Stimulated activated CD4-positive, alpha-beta T cell treated with anti-CD3 and anti-CD28 coated beads, Interleukin-12 subunit alpha, Interleukin-12 subunit beta, amount 100 ng/mL, for 48 hours (primary cell): ENCODE measurements around the gene REC8.

Experiments
- DNase-seq, 3 donors: peaks; one replicate each; pipeline ENCODE4 v3.0.0-alpha.2; 2020; ENCODE audit warnings: low read depth in 2 of 3, low spot score in 1 of 3

REC8 gene, protein sequence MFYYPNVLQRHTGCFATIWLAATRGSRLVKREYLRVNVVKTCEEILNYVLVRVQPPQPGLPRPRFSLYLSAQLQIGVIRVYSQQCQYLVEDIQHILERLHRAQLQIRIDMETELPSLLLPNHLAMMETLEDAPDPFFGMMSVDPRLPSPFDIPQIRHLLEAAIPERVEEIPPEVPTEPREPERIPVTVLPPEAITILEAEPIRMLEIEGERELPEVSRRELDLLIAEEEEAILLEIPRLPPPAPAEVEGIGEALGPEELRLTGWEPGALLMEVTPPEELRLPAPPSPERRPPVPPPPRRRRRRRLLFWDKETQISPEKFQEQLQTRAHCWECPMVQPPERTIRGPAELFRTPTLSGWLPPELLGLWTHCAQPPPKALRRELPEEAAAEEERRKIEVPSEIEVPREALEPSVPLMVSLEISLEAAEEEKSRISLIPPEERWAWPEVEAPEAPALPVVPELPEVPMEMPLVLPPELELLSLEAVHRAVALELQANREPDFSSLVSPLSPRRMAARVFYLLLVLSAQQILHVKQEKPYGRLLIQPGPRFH

DNA sequence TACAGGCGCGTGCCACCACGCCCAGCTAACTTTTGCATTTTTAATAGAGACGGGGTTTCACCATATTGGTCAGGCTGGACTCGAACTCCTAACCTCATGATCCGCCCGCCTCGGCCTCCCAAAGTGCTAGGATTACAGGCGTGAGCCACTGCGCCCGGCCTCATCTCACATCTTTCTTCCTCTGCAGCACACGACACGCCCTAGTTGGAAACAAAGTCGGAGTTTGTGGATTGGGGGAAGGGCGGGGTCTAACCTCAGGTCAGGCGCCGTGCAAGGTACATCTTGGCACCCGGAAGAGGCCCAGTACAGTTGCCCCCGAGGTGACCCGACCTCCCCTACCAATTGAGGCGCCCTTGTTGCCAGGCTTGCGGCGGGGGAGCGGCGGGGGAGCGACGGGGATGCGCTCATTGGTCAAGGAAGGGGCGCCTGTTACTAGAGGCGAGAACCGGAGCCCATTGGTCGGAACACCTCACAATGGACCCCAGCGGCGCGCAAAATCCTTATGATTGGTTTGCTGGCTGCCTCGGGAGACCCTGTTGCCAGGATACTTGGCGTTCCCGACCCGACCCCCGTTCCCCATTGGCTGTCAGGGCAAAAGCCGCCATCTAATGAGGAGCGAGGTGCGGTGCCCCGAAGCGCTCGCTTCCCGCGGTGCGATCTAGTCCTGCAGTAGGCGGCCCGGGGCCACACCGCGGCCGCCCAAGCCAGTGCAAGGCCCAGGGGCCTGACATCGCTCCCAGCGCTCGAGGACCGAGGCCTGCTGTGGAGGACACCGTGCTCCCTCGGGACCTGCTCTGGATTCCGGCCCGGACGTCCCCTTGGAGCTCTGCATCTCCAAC, at the start of gene REC8:
Gene REC8 (plus strand): TSS at position 659 of the 839 bp plus-strand sequence. CDS start 473 bp downstream, outside the sequence.
- peak; percentile 33 to 60 (median 48) for DNase-seq

DNA sequence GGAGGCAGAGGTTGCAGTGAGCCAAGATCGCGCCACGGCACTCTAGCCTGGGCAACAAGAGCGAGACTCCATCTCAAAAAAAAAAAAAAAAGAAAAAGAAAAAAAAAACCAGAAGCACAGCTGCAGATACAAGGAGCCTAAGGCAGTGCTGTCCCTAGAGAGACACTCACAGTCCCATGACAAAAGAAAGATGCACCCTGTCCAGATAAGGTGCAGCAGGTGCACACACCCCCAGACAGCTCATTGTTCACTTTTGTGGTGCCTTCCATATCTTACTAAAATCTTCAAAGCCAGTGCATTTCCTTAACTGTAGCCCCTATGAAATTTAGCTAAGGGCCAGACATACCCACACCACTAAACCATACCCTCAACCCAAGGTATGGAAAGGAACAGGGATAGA, 49.5 kb upstream of the REC8 start:
- DNase-seq = no peak

DNA sequence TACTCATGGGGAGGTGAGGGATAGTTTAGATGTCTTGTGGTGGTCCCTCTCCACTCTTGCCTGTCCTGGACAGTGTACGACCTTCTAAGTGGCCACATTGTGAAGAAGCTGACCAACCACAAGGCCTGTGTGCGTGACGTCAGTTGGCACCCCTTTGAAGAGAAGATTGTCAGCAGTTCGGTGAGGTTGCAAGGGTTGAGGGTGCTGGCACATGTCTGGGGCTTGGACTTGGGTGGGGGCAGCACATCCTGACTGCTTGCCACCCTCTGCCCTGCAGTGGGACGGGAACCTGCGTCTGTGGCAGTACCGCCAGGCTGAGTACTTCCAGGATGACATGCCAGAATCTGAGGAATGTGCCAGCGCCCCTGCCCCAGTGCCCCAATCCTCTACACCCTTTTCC, 49.0 kb upstream of the REC8 start:
- DNase-seq = no peak

DNA sequence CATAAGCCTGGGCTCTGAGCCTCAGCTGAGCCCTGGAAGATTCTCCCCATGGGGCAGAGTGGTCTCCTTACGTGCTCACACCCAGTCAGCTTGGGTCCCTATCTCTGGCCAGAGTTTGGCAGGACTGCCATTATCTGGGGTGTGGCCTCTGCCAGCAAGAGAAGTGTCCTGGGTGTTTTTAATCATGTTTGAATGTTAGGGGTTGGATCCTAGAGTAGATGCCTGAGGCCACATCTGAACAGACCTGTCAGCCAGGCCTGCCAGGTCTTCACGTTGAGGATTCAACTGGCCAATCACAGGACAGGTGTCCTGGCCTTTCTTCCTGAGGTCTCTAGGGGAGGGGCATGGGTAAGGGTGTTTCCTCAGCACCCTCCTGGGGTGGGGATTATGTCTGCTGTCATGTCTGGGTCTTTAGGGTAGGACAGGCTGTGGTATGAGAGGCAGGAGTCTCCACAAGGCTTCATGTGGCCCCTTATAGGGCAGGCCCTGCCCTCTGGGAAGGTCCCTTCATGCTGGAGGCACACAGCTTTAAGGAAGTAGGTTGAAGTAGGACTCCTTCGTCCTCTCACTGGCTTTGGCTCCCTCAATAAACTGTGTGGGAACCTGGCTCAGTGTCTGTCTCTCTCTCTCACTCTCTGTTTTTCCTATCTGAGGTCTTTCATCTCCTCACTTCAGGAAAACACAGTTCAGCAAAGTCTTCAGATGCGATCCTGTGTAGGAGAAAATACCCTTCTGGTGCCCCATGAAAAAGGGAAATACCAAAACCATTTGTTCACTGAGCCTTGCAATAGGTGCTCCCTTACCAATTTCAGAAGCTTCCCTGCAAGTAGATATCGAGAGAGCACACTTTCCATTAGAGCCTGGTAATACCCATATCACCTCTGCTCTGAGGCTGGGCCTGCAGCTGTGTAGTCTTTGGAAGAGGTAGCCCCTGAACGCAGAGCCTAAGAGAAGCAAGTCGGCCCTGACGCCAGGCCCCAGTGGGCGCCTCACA, 48.2 kb upstream of the REC8 start:
- no peak for DNase-seq

DNA sequence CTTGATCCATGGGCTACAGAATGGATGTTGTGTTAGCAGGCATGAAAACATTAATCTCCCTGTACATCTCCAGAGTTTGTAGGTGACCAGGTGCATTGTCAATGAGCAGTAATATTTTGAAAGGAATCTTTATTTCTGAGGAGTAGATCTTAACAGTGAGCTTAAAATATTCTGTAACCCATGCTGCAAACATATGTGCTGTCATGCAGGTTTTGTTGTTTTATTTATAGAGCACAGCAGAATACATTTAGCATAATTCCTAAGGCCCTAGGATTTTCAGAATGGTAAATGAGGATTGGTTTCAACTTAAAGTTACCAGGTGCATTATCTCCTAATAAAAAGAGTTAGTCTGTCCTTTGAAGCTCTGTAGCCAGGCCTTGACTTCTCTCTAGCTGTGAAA, 44.9 kb upstream of the REC8 start:
- no peak for DNase-seq

DNA sequence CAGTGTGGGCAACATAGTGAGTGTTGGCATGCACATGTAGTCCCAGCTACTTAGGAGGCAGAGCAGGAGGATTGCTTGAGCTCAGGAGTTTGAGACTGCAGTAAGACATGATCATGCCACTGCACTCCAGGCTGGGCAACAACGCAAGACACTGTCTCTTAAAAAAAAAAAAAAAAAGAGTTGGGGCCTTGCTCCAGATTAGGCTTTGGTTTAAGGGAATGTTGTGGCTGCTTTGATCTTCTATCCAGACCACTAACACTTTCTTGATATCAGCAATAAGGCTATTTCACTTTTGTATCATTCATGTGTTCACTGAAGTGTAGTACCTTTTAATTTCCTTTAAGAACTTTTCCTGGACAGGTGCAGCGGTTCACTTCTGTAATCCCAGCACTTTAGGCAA, 44.2 kb upstream of the REC8 start:
- no peak for DNase-seq

DNA sequence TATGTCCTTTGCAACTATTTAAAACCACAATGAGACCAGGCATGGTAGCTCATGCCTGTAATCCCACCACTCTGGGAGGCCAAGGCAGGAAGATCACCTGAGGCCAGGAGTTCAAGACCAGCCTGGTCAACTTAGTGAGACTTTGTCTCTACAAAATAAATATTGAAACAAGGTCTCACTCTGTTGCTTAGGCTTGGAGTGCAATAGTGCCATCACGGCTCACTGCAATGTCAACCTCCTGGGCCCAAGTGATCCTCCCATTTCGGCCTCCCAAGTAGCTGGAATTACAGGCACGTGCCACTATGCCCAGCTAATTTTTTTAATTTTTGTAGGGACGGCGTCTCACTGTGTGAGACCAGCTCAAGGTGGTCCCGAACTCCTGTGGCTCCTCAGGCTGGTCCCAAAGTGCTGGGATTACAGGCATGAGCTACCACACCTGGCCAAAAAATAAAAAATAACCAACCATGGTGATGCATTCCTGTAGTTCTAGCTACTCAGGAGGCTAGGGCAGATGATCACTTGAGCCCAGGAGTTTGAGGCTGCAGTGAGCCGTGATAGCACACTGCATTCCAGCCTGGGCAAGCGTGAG, 42.4 kb upstream of the REC8 start:
- no peak for DNase-seq

DNA sequence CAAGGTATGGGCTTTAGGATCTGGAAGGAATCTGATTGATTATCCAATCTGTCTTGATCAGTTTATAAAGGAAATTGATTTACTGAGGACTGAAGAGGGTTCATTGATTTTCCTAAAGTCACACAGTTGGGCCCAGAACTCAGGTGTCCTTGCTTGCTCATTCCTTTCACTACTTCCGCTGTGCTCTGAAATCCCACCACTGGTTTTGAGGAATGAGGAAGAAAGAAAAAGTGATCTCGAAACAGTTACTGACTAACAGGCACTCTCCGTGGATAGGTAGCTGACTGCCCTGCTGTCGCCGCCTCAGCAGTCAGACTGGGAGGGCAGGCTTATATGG, 41.5 kb upstream of the REC8 start, which contains the start of gene FITM1:
Gene FITM1 (plus strand): TSS at position 280 of the 337 bp plus-strand sequence. CDS start 905 bp downstream, outside the sequence.
- no peak for DNase-seq

DNA sequence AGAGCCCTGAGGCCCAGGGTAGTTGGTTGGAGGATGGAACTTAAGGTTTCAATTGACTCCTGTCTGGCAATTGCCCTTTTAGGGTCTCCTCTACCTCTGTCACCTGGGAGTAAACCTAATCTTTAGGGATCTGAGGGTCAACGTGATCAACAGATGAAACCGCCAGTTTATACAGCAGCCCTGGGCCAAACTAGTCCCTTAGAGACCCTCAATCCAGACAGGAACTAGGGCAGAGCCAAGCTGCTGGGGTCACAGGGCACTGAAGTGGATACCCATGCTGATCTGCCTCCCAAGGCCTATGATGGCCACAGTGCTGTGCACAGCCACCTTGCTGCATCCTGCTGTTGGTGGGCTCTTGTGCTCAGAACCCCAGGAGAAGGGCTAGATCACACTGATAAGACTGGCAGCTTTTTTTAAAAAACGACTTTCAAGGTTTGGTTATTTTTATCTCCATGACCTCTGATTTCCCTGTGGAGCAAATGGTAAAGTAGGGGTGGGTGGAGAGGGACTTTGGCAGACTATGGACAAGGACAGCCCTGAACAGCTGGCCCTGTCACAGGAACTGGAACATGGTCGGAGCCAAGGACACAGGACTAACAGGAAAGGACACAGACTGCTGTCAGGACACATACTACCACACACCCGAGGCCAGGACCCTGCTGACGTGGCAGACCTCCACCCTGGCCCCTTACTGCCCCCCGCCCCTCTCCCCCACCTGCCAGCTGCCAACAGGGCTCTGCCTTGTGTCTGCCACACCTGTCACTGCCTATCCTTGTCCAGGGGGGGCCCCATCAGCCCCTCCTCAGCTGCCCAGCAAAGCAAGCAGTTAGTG, 40.9 kb upstream of the REC8 start:
- no peak for DNase-seq

DNA sequence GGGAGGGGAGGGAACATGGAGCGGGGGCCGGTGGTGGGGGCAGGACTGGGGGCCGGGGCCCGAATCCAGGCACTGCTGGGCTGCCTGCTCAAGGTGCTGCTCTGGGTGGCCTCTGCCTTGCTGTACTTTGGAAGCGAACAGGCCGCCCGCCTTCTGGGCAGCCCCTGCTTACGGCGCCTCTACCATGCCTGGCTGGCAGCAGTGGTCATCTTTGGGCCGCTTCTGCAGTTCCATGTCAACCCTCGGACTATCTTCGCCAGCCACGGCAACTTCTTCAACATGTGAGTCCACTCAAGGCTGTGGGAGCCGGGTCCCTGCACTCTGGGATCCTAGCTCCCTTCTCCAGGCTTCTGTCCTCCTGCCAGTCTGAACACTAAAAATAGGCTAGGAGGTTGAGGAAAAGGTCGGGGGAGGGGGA, 40.3 kb upstream of the REC8 start:
- DNase-seq = no peak

DNA sequence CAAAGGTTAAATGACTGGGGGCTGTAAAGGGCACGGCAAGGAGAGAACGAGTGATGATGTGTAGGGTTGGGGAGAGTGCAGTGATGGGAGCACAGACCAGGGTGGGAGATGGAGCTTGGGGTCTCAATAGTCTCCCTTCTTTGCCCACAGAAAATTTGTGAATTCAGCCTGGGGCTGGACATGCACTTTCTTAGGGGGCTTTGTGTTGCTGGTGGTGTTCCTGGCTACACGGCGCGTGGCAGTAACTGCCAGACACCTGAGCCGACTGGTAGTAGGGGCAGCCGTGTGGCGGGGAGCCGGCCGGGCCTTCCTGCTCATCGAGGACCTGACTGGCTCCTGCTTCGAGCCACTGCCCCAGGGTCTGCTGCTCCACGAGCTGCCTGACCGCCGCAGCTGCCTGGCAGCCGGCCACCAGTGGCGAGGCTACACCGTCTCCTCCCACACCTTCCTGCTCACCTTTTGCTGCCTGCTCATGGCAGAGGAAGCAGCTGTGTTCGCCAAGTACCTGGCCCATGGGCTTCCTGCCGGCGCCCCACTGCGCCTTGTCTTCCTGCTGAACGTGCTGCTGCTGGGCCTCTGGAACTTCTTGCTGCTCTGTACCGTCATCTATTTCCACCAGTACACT, 39.7 kb upstream of the REC8 start:
- no peak for DNase-seq

DNA sequence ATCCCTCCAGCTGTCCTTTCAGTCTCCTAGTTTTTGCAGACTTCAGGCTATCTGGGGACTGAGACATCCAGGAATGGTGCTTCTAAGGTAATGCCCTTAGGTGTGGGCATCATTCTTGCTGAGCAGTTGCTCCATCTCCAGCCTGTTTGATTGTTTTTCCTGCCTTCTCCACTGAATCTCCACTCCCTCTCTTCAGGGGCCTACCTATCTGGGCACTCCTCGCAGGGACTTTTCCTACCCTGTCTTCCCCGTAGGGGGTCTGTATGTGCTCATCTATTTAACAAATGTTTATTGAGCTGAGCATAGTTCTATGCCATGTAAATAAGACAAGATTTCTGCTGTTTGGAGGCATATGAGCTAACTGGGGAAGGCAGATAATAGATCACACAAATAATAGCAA, 38.9 kb upstream of the REC8 start:
- DNase-seq = no peak

DNA sequence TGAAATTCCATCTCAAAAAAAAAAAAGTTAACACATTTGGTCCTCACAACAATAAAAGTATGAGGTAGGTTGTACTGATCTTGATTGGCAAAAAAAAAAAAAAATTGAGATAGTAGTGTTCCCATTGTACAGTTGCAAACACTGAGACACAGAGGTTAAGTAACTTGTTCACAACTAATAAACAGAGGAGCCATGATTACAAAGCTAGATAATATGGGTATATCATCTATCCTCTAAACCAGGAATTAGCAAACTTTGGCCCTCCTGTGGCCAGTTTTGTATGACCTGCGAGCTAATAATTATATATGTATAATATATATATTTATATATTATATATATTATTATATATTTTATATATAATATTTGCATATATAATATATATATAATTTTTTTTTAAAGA, 38.1 kb upstream of the REC8 start:
- no peak for DNase-seq

DNA sequence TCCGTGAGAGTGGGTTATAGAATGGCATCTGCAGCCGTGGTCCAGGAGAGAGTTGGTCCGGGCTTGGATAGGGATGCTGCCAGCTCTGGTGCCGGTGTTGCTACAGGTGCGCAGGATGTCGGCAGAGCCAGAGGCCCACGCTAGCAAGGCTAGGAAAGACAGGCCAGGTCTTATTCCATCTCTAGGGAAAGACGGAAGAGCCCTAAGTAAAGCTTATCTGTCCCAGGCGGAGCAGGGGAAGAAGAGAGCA, 36.4 kb upstream of the REC8 start:
- no peak for DNase-seq

DNA sequence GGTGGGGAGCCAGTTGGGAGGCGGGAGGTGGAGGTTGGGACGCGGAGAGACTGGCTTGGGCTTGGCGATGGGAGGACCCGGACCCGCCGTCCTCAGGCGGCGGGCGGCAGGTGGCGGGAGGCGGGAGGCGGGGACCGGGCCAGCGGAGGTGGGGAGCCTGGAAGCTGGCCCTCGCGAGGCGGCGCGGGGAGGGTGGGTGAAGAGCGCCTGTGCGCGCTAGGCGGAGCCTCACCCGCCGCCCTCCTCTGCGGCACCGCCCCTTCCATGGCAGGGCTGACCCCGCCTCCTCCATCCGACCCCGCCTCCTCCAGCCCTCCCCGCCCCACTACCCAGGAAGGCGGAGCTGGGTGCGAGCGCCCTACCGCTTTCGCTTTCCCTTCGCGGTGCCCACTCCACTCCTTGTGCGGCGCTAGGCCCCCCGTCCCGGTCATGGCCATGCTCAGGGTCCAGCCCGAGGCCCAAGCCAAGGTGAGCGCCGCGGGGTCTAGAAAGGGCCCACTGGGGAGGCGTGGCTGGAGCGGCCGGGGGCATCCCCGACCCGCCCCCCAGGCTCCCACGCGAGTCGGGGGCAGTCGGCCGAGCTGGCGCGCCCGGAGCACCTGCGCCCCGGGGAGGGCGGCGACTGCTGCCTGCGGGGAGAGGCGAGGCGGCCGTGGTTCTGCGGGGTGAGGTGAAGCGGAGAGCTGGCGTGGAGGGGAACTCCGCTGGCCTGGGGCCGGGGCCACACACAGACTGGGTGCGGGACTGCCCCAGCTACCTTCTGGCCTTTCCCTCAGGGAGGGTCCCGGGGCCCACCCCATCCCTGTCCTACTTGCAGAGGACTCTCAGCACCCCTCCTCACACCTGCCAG, 35.8 kb upstream of the REC8 start, which contains the start of gene PSME1:
Gene PSME1 (plus strand): TSS at position 361 of the 850 bp plus-strand sequence. CDS start 69 bp downstream, at position 430.
- peak; percentile 92 to 97 (median 93) for DNase-seq

DNA sequence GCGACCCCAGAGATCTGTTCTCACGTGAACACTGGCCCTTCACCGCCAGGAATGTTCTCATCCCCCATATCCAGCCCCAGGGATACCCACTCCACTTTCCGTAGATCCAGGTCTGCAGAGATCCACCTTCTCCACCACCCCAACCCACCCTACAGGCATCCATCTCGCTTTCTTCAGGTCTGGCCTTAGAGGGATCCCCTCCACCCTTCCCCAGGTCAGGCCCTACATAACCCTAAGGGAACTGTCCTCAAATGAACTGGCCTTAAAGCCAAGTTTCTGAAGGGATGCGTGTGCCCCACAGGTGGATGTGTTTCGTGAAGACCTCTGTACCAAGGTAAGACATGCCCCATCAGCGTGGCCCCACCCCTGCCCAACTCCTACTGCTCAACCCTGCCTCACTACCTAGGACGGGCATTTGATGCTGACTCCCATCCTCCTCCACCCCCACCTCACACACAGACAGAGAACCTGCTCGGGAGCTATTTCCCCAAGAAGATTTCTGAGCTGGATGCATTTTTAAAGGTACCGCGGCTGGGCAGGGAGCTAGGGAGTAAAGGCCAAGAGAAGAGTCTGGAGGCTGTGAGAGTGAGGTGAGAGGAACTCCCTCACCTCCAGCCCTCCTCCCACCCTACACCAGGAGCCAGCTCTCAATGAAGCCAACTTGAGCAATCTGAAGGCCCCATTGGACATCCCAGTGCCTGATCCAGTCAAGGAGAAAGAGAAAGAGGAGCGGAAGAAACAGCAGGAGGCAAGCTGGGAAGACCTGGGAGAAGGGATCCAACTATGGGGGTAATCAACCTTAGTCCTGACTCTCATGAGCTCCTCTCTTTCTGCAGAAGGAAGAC, 35.0 kb upstream of the REC8 start:
- no peak for DNase-seq
